Heart left ventricle (tissue), 16 donors: Measurements from ENCODE around the gene LRRC46. TPM values are rescaled to one million over a fixed set of nuclear protein-coding genes. Genes with fewer than 3 reads are reported as not detected.
A peak's percentile ranks its signal among the peaks of the same experiment; 100 is the strongest.

Experiments
- ATAC-seq, 4 donors: fragments of 200-7000 bp; cut with Tn5 transposase; one replicate each; pipeline ENCODE4 v1.9.1; 2020 to 2022; ENCODE audit warnings: moderate library complexity in 4 of 4, mild to moderate bottlenecking in 3 of 4, moderate number of reproducible peaks in 1 of 4
- DNase-seq, 5 donors: peaks; one replicate each; pipeline ENCODE4 v3.0.0-alpha.2; 2020
- H3K27ac ChIP-seq, 12 donors: fragments of 200-600 bp; sonication (generic) in 4 of 12; one replicate each; pipeline versions ENCODE4 v1.5.0 to v1.8.0; 2016 to 2022; ENCODE audit warnings: mild to moderate bottlenecking in 2 of 12
- H3K27me3 ChIP-seq, 9 donors: fragments of 200-600 bp; sonication (generic) in 2 of 9; one replicate each; pipeline versions ENCODE4 v1.5.1 to v1.8.0; 2016 to 2022; ENCODE audit warnings: mild to moderate bottlenecking in 3 of 9
- H3K36me3 ChIP-seq, 9 donors: fragments of 200-600 bp; sonication (generic) in 2 of 9; one replicate each; pipeline versions ENCODE4 v1.5.0 to v1.8.0; 2018 to 2022; ENCODE audit warnings: mild to moderate bottlenecking in 2 of 9
- H3K4me1 ChIP-seq, 12 donors: fragments of 200-600 bp; sonication (generic) in 4 of 12; one replicate each; pipeline versions ENCODE4 v1.5.0 to v1.8.0; 2016 to 2022; ENCODE audit warnings: mild to moderate bottlenecking in 3 of 12
- H3K4me3 ChIP-seq, 12 donors: fragments of 200-600 bp; sonication (generic) in 4 of 12; one replicate each; pipeline versions ENCODE4 v1.5.0 to v1.8.0; 2017 to 2022; ENCODE audit warnings: mild to moderate bottlenecking in 9 of 12, moderate library complexity in 4 of 12
- H3K9me3 ChIP-seq, 12 donors: fragments of 200-600 bp; sonication (generic) in 4 of 12; one replicate each; pipeline versions ENCODE4 v1.5.0 to v1.8.0; 2016 to 2022; ENCODE audit warnings: mild to moderate bottlenecking in 1 of 12
- POLR2A ChIP-seq, 2 donors: fragments of 450-650 bp; IDR thresholded peaks; one replicate each; pipeline ENCODE4 v1.6.1; 2017; ENCODE audit warnings: antibody characterized with exemption in 2 of 2, mild to moderate bottlenecking in 2 of 2, moderate library complexity in 2 of 2
- WGBS, 4 donors: extraction: QIAGEN DNeasy Blood & Tissue Kit in 2 of 4; methylation state at CpG; one replicate each; pipeline versions ENCODE4 v1.1.5 to v1.1.7; 2013 to 2018; 5-methylcytosine and 5-hydroxymethylcytosine counted together
- intact Hi-C, 10 donors: fragments of 100-400 bp; cut with DNase I; formaldehyde crosslinking; loops; one replicate each; pipeline versions ENCODE4 v1.11.1 to v1.14.2; 2022
- polyA plus RNA-seq, 2 donors: library from polyadenylated mRNA; stranded (reverse); fragments of 200-250 nt; gene quantifications; one replicate each; pipeline ENCODE4 v1.2.3, GENCODE V29; 2013
- total RNA-seq, 9 donors: library from RNA; depleted of rRNA in 2 of 9; stranded (reverse); fragments of >200 nt in 2 of 9; fragmentation: NEBNext Ultra II Directional in 3 of 9; extraction: Animal tissue kit (Norgen Biotek cat#: 25700) in 3 of 9; gene quantifications; one replicate each; pipeline versions ENCODE4 v1.1.0 to v1.2.4, GENCODE V29; 2016 to 2023
- TF ChIP-seq, protein P1 (sequence below), 12 donors: fragments of 200-600 bp; sonication (generic) in 4 of 12; IDR thresholded peaks; one replicate each; pipeline versions ENCODE4 v1.5.0 to v1.8.0; 2018 to 2022; ENCODE audit warnings: antibody characterized with exemption in 12 of 12, mild to moderate bottlenecking in 5 of 12
- donor health status: ischemic (EF 13 %, LVEDD 7.1; RV severe dilation, severe dysfunction).
- donor health status: healthy with polysubstance abuse.
- donor health status: DM: no; HTN: yes; CAD: no.
- donor health status: DM: no; HTN: no; CAD: no.
- donor health status: ischemic (EF 25% LVEDD 6.9; RV normal size, moderate dysfunction).
- donor health status: ischemic (EF 25% LVEDD 5.7; RV mildly dilated, moderate dysfunction).
- donor health status: healthy.
- donor health status: DM: yes; HTN: yes; CAD: no.
- donor health status: ischemic (EF 35%, LVEDD 5.7; RV mildly dilated, moderate dysfunction).
- donor health status: nonischemic (EF 11% LVEDD 7.7; RV severe dilation, severe dysfunction).
- donor health status: DM: yes; HTN: yes; CAD: no.
- donor health status: PGD.
- donor health status: ischemic (EF 29% LVEDD 5.4; RV normal size, mild dysfunction).
- donor health status: nonischemic (EF 23%, LVEDD 6.1; RV moderate dilation, normal function).

The LRRC46 gene
- total and polyA plus RNA-seq, 11 donors = 0.17 to 0.44 (median 0.32) TPM; not detected in 2

GRCh38 chr17:47875011-47875985, 43.8 kb downstream of the LRRC46 start:
- no peak for TF ChIP-seq POLR2A (IDR thresholded peaks at IDR 0.05)
- TF ChIP-seq, protein P1, sequence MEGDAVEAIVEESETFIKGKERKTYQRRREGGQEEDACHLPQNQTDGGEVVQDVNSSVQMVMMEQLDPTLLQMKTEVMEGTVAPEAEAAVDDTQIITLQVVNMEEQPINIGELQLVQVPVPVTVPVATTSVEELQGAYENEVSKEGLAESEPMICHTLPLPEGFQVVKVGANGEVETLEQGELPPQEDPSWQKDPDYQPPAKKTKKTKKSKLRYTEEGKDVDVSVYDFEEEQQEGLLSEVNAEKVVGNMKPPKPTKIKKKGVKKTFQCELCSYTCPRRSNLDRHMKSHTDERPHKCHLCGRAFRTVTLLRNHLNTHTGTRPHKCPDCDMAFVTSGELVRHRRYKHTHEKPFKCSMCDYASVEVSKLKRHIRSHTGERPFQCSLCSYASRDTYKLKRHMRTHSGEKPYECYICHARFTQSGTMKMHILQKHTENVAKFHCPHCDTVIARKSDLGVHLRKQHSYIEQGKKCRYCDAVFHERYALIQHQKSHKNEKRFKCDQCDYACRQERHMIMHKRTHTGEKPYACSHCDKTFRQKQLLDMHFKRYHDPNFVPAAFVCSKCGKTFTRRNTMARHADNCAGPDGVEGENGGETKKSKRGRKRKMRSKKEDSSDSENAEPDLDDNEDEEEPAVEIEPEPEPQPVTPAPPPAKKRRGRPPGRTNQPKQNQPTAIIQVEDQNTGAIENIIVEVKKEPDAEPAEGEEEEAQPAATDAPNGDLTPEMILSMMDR (IDR thresholded peaks at IDR 0.05) = no peak
- Histone ChIP-seq H3K27ac (no peak overlapping the region), H3K9me3 (no peaks in the 10 kb centered on the region), H3K4me3 (no peak overlapping the region), H3K4me1 (peaks cover 0 to 8% (median 0%) of the 10 kb centered on the region in 12 donors), H3K36me3 (no peaks in the 10 kb centered on the region), H3K27me3 (peaks cover 0 to 69% (median 25%) of the 10 kb centered on the region in 9 donors)
- no peak for ATAC-seq
- WGBS, 4 donors = 64 to 68% (median 67%) methylated on average over 11 of the region's 11 CpGs
- intact Hi-C loops = no loop called here
- DNase-seq = peak in 1 of 5 donors; percentile 54

DNA sequence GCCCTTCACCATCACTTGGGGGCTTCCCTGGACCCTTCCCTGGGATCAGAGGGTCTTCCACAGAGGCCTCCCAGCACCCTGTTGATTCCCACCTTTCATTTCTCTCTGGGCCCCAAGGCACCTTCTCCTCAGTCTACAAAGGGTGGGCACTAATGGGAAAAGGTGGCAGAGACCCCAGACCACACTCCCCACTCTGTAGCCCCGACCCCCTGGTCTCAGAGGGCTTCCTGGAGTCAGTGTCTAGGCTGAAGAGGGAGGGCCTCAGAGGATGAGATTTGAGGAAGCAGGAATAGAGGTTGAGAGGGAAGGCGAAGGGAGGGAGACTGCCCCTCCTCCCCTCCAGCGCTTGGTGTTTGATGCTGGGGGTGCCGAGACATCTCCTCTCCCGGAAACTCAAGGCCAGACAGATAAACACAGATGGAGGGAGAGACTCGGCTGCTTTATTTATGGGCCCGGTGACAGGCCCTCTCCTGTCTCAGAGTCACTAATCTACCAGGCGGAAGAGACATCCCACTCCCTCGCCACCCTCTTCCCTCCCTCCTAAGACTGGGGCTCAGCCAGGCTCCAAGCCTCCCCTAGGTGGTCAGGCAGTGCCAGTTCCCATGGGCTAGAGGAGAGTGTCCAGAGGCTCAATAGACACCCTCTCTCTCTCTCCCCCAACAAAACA, 46.0 kb downstream of the LRRC46 start:
- no peak for TF ChIP-seq POLR2A (IDR thresholded peaks at IDR 0.05)
- TF ChIP-seq, protein P1 (IDR thresholded peaks at IDR 0.05) = no peak
- 56 to 62% (median 59%) methylated on average over 9 of the region's 9 CpGs for WGBS, 4 donors
- ATAC-seq (no peak), DNase-seq (peak in 1 of 5 donors; percentile 0)
- Histone ChIP-seq H3K36me3 (no peaks in the 10 kb centered on the region), H3K4me3 (no peak overlapping the region), H3K27me3 (peaks cover 0 to 48% (median 20%) of the 10 kb centered on the region in 9 donors), H3K9me3 (no peaks in the 10 kb centered on the region), H3K4me1 (peaks cover 0 to 12% (median 0%) of the 10 kb centered on the region in 12 donors), H3K27ac (no peak overlapping the region)
- intact Hi-C loops = no loop called here

DNA sequence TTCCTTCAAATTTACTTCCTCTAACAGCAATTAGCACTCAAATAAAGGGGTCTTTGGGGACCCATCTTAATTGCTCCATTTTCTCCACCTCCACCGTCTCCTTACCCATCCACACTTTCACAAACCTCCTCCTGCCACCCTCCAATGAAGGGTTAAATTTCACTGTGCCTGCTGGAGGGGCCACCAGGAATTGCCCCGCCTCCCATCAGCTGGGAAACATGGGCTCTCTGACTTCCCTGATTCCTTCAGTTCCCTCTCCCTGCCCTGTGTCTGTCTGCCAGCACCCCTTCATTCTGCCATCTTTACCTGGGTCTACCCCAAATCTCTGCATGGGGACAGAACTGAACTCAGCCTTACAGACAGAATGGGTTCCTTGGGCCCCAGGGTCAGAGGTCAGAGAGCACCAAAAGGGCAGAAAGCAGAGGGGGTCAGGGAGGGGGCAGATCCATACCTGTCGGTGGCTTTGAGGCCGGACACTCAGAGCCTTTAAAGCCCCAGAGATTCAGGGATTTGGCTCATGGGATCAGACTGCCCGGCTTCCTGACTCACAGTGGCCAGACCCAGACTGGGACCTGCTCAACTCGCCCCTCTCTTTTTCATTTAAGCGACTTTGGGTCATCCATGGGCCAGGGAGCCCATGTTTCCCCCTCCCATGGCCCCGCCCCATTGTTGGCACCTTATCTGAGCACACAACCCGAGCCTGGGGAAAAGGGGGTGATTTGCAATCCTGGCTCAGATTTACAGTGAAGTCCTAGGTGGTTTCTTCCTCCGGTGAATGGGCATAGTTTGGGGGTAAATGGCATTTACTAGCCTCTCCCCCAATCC, 46.9 kb downstream of the LRRC46 start:
- intact Hi-C loops = no loop called here
- peaks cover 0 to 15% (median 1%) of the 10 kb centered on the region in 12 donors for H3K4me1 ChIP-seq
- H3K27ac ChIP-seq = no peak overlapping the region
- DNase-seq = peak in 1 of 5 donors; percentile 21
- H3K27me3 ChIP-seq = peaks cover 0 to 40% (median 14%) of the 10 kb centered on the region in 9 donors
- TF ChIP-seq POLR2A (IDR thresholded peaks at IDR 0.05) = no peak
- TF ChIP-seq, protein P1 (IDR thresholded peaks at IDR 0.05) = no peak
- H3K9me3 ChIP-seq = no peaks in the 10 kb centered on the region
- 58 to 62% (median 59%) methylated on average over 10 of the region's 10 CpGs for WGBS, 4 donors
- H3K36me3 ChIP-seq = no peaks in the 10 kb centered on the region
- no peak overlapping the region for H3K4me3 ChIP-seq
- ATAC-seq = no peak
